ELR (cell line): Measurements from ENCODE around the gene SPRYD3.

Experiments
- DNase-seq: peaks from one replicate; pipeline ENCODE4 v3.0.0-alpha.2; 2015; ENCODE audit warnings: low read depth

Gene SPRYD3

GRCh38 chr12:53078425-53079225 is 565 bp downstream of the SPRYD3 start:
- DNase-seq = peak; percentile 58

DNA sequence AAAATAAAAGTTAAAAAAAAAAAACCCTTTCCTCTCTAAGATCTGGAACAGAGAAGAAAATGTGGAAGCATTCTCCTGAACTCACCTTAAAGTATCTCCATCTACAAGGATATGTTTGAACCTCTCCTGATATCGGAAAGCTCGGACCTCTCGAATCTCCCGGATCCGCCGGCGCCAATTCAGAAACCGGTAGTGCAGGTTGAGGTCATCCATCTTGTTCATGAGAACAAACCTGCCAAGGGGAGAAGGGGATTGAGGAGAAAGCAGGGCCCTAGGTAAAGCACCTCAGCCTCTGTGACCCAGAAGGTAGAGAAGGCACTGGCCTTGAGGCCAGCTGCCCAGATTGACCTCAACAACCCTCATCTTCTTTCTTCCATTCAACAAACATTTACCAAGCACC is 2.2 kb downstream of the SPRYD3 start:
- no peak for DNase-seq

DNA sequence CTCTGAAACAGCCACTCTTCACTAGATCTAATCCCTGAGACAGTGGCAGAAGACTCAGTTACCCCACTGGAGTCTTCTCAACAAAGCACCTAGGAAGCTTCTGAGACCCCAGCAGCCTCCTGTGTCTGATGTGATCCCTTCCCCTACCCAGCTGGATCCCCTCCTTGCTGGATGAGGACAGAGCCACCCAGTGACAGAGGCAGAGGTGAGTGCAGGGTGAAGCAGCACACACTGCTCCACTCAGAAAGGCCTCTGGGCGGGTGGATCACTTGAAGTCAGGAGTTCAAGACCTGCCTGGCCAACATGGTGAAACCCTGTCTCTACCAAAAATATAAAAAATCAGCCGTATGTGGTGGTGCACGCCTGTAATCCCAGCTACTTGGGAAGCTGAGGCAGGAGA is 2.7 kb downstream of the SPRYD3 start:
- no peak for DNase-seq

DNA sequence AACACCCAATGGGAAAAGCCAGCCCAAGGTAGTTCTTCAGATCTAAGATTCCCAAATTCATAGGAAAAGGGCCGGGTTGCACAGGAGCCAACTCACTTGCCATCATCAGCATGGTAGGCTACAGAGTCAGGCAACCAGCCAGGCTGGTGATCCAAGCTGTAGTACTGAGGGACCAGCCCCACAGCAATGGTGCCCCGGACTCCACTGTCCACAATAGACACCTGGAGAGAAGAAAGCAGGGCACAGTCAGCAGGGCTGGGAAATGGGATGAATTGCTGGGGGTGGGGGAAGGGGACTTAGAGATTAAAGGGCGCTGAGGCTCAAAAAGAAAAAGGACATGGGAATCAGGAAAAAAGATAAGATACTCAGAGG is 4.2 kb downstream of the SPRYD3 start:
- DNase-seq = no peak

GRCh38 chr12:53074283-53074998 is 4.7 kb downstream of the SPRYD3 start:
- no peak for DNase-seq

DNA sequence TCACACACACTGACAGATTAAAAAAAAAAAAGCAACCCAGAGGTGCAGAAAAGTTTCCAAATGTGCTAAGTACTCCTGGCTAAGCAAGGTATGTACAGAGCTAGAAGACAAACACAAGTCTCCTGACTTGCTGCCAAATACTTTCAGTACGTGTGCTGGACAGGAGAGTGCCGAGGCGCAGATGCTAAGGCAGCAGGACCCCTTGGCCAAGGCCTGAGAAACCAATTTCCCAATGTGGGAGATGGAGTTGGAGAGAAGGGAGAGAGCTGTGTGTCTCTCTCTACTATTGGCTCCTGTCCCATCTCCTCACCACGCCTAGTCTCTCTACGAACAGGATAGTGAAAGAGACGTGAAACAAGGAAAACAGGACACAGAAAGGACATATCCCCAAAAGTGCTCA is 5.3 kb downstream of the SPRYD3 start:
- no peak for DNase-seq

GRCh38 chr12:53071591-53072551 is 7.3 kb downstream of the SPRYD3 start:
- no peak for DNase-seq

- DNase-seq = peak; percentile 36
Measured at GRCh38 chr12:53070877-53071492, 8.2 kb downstream of the SPRYD3 start.

- no peak for DNase-seq
Measured at GRCh38 chr12:53069621-53070410, 9.4 kb downstream of the SPRYD3 start.

GRCh38 chr12:53068811-53069585 is 10.2 kb downstream of the SPRYD3 start:
- no peak for DNase-seq

DNA sequence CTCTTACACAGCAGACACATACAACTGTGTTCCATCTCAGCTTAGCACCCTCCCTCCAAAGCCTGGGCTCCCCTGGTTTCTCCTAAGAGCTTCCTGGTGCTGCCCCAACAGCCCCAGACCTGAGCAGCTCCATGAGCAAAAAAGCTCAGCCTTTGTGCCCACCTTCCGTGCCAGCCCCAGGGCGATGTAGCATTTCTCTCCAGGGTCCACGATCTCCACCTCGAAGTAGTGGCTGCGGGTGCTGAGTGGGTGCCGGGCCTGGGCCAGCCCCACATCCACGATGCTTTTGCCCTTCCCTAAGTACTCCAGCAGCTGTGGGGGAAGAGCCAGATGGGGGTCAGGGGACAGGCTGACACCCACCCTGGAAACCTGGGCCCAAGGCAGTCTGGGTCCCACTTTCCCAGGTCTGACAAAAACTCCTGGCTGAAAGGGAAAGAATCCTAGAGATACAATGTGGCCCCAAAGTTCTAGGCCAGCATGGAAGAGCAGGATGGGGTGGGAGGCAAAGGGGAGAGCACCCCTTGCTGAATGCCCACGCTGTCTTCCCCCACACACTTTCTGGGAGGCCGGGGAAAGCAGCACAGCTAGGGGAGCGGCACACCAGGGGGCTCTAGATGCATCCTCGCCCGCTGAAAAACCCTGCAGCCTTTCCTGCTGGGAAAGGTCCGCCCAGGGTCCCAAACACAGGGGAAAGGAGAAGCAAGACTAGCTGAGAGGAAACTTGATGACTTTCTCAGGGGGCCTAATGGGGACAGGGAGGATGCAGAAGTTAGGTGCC is 11.0 kb downstream of the SPRYD3 start:
- DNase-seq = no peak

GRCh38 chr12:53067074-53067992 is 11.9 kb downstream of the SPRYD3 start:
- DNase-seq = peak; percentile 49

GRCh38 chr12:53065975-53066931 is 12.9 kb downstream of the SPRYD3 start:
- peak; percentile 89 for DNase-seq

DNA sequence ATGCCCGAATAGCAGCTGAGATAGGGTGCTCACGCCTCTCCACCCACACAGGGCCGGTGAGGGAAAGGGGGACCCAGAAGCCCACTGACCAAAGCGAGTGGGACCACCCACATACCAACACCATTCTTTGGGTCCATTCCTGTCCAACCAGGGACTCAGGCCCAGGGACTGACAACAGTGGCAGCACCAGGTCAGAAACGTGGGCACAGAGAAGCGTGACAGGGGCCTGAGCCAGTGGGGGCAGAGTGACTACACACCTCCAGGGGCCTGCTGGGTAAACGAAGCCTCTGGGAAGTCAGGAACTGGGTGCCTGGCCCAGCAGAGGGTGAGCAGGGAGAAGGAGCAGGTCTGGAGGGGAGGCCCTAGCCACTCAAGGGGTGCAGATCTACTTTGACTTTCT is 13.7 kb downstream of the SPRYD3 start:
- DNase-seq = no peak

DNA sequence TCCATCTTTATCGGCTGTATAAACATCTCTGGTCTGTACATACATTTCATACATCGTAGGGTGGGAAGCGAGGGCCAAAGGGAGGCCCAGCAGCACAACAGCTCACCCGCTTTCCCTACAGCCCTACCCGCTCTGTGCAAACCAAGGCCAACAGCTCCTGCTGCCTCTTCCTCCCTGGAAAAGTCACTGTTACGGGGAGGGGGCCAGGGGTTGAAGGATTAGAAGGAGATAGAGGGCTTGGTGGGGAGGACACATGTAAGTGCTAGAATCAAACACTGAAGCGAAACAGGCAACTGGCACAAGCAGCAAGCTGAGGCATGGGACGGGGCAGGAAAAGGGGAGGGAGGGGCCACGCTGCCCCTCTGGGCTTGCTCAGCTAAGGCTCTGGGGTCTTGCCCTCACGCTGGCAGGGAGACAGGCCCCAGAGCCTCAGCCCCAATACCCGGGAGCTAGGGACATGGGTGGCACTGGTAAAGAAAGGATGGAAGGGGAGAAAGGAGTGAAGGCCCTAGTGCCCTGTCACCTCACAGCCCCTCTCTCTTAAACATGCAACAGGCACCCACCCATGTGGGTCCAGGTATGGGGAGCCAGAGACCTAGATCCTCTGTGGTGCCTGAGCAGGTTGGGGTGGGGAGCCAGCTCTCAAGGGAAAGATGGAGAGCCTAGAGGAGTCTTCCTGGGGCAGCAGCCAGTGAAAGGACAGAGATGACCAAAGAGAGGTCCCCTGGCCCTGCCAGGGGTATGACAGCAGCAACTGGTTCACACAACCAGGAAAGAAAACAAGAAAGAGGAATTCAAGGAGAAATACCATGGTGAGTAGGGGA is 14.4 kb downstream of the SPRYD3 start:
- DNase-seq = no peak
